ENCODE measurements around the gene KLHL18.
"Not testable (repeated sequence)": the region's sequence is repeated elsewhere in the genome, so short reads cannot be mapped to it uniquely, and the experiment has no call there.

The KLHL18 gene

DNA sequence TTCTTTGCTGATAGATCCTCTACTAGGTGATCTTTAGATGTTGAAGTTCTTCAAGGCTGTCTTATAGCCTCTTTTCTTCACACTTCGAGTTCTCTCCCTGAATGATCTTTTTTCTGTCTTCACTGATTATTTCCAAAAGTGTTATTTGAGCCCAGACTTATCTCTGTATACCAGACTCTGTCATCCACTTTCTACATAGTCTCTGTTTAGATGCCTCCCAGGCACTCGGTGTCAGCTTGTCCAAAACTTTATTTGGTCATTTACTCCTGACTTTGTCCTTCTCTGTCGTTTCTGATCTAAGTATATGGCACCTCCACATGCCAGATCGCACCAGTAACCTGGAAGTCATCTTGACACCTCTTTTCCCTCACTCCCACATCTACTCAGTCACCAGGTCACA, 27.6 kb downstream of the KLHL18 start:
- no peak overlapping the region for H3K4me3 ChIP-seq (ENCODE audit: low read depth, low read length)
- no peak for DNase-seq (ENCODE audit: low read depth)
- in situ Hi-C loops (cut with HindIII; ENCODE audit: low sequenced_read_pairs): loop anchor here (25.0 kb wide), 1 partner anchor 273 kb away; no protein-coding TSS in a partner anchor
- TF ChIP-seq, protein P1, sequence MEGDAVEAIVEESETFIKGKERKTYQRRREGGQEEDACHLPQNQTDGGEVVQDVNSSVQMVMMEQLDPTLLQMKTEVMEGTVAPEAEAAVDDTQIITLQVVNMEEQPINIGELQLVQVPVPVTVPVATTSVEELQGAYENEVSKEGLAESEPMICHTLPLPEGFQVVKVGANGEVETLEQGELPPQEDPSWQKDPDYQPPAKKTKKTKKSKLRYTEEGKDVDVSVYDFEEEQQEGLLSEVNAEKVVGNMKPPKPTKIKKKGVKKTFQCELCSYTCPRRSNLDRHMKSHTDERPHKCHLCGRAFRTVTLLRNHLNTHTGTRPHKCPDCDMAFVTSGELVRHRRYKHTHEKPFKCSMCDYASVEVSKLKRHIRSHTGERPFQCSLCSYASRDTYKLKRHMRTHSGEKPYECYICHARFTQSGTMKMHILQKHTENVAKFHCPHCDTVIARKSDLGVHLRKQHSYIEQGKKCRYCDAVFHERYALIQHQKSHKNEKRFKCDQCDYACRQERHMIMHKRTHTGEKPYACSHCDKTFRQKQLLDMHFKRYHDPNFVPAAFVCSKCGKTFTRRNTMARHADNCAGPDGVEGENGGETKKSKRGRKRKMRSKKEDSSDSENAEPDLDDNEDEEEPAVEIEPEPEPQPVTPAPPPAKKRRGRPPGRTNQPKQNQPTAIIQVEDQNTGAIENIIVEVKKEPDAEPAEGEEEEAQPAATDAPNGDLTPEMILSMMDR (IDR thresholded peaks at IDR 0.05; ENCODE audit: low read depth, low read length, missing control alignments): no peak

- TF ChIP-seq, protein P1 (IDR thresholded peaks at IDR 0.05; ENCODE audit: low read depth, low read length, missing control alignments): no peak
- in situ Hi-C loops (cut with HindIII; ENCODE audit: low sequenced_read_pairs): loop anchor here (25.0 kb wide), 1 partner anchor 276 kb away; no protein-coding TSS in a partner anchor
- DNase-seq (ENCODE audit: low read depth): no peak
- H3K4me3 ChIP-seq (ENCODE audit: low read depth, low read length): no peak overlapping the region
Measured at GRCh38 chr3:47313341-47314055, 30.8 kb downstream of the KLHL18 start.

DNA sequence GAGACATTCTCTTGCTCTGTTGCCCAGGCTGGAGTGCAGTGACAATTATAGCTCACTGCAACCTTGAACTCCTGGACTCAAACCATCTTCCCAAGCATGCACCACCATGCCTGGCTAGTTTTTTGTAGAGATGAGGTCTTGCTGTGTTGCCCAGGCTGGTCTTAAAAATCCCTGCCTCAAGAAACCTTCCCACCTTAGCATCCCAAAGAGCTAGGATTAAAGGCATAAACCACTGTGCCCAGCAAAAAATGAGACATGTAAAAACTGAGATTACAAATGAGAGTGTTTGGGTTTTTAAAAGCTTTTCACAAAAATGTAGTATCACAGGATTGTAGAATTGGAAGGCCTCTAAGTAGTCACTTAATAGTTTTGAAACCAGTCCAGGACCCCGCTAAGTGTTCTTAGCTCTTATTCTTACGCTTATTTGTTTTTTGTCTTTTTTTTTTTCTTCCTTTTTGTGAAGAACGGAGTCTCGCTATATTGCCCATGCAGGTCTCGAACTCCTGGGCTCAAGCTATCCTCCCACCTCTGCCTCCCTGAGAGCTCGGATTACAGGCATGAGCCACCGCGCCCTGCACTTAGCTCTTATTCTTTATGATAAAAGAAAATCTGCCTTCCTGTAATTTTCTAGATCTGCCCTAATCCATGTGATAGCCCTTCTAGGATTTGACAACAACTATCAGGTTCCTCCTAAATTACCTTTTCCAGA, 31.5 kb downstream of the KLHL18 start:
- in situ Hi-C loops (cut with HindIII; ENCODE audit: low sequenced_read_pairs): loop anchor here (25.0 kb wide), 1 partner anchor 277 kb away; no protein-coding TSS in a partner anchor
- no peak overlapping the region for H3K4me3 ChIP-seq (ENCODE audit: low read depth, low read length)
- DNase-seq (ENCODE audit: low read depth): no peak
- TF ChIP-seq, protein P1 (IDR thresholded peaks at IDR 0.05; ENCODE audit: low read depth, low read length, missing control alignments): no peak

DNA sequence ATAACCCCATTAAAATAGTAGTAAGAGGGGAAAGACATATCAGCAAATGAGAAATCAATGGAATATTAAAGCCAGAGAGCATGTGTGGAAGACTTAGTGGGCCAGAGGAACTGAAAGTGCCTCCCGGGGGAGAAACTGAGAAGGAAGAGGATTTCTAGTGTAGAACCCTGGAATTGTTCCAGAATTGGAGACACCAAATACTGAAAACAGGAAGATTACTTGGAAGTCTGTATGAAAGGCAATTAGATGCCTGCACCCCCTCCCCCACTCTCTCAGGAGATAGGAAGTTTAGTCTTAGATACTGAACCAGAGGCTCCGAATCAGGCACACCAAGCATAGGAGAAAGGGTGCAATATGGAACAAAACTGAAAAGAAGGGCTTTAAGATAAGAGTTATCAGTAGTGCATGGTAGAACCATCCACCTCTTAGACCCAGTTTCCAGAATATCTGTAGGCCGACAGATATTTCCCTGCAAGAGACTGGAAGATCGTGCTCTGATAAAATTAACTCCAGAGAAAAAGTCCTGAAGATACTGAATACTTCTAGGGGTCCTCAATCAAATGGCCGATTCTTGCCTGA, 32.4 kb downstream of the KLHL18 start:
- TF ChIP-seq, protein P1 (IDR thresholded peaks at IDR 0.05; ENCODE audit: low read depth, low read length, missing control alignments): no peak
- H3K4me3 ChIP-seq (ENCODE audit: low read depth, low read length): no peak overlapping the region
- no peak for DNase-seq (ENCODE audit: low read depth)
- in situ Hi-C loops (cut with HindIII; ENCODE audit: low sequenced_read_pairs): loop anchor here (25.0 kb wide), 1 partner anchor 278 kb away; no protein-coding TSS in a partner anchor

GRCh38 chr3:47316151-47316550, 33.4 kb downstream of the KLHL18 start:
- in situ Hi-C loops (cut with HindIII; ENCODE audit: low sequenced_read_pairs): loop anchor here (25.0 kb wide), 1 partner anchor 279 kb away; no protein-coding TSS in a partner anchor

DNA sequence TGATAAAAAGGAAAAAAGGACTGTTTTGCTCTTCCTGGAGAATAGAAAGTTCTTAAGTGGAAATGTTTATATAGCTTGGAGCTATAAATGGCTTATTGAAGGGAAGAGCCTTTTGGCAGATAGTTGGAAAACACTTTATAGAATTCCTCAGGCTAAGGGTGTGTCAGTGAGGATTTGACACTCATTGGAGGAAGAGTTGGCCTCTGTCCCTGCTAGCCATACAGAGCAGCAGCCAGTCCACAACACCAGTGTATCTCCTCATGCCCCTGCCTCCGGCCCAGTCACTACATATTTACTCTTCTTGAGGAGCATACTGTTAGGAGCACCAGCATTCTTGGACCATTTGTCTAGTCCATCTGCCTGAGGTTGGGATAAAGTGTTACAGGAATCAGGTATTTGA, 36.2 kb downstream of the KLHL18 start:
- no peak for DNase-seq (ENCODE audit: low read depth)
- no peak overlapping the region for H3K4me3 ChIP-seq (ENCODE audit: low read depth, low read length)
- TF ChIP-seq, protein P1 (IDR thresholded peaks at IDR 0.05; ENCODE audit: low read depth, low read length, missing control alignments): no peak
- in situ Hi-C loops (cut with HindIII; ENCODE audit: low sequenced_read_pairs): loop anchor here (25.0 kb wide), 1 partner anchor 282 kb away; no protein-coding TSS in a partner anchor

More at GRCh38 chr3:47316151-47316550, 33.4 kb downstream of the KLHL18 start:
- DNase-seq (ENCODE audit: low read depth); H3K4me3 ChIP-seq (ENCODE audit: low read depth, low read length): not testable (repeated sequence)
